Thyroid gland (tissue), 4 donors: Measurements from ENCODE around the gene ISLR2.

Experiments used
- POLR2A ChIP-seq, 2 donors: fragments of 450-650 bp; IDR thresholded peaks; one replicate each; pipeline ENCODE4 v1.6.1; 2017; ENCODE audit warnings: antibody characterized with exemption in 2 of 2, mild to moderate bottlenecking in 2 of 2, moderate library complexity in 1 of 2
- TF ChIP-seq, protein P1 (sequence below), 6 experiments: fragments of 200-600 bp in 3 of 6; fragments of 450-650 bp in 3 of 6; sonication (generic) in 3 of 6; IDR thresholded peaks; one replicate each; pipeline ENCODE4 v1.5.1; 2016 to 2019; ENCODE audit warnings: antibody characterized with exemption in 6 of 6, mild to moderate bottlenecking in 2 of 6, inconsistent platforms in 1 of 6, moderate library complexity in 1 of 6

- TF ChIP-seq, protein P1, sequence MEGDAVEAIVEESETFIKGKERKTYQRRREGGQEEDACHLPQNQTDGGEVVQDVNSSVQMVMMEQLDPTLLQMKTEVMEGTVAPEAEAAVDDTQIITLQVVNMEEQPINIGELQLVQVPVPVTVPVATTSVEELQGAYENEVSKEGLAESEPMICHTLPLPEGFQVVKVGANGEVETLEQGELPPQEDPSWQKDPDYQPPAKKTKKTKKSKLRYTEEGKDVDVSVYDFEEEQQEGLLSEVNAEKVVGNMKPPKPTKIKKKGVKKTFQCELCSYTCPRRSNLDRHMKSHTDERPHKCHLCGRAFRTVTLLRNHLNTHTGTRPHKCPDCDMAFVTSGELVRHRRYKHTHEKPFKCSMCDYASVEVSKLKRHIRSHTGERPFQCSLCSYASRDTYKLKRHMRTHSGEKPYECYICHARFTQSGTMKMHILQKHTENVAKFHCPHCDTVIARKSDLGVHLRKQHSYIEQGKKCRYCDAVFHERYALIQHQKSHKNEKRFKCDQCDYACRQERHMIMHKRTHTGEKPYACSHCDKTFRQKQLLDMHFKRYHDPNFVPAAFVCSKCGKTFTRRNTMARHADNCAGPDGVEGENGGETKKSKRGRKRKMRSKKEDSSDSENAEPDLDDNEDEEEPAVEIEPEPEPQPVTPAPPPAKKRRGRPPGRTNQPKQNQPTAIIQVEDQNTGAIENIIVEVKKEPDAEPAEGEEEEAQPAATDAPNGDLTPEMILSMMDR (IDR thresholded peaks at IDR 0.05), result no peak
- no peak for TF ChIP-seq POLR2A (IDR thresholded peaks at IDR 0.05)
Measured at GRCh38 chr15:74156678-74157411, 26.5 kb downstream of the ISLR2 start.
